Astrocyte (in vitro differentiated cells and primary cell): Measurements from ENCODE around the gene NSD2. TPM values are rescaled to one million over a fixed set of nuclear protein-coding genes. Genes with fewer than 3 reads are reported as not detected.
A peak's percentile ranks its signal among the peaks of the same experiment; 100 is the strongest.

ENCODE experiments used
- DNase-seq: peaks from one replicate; pipeline ENCODE4 v3.0.0-alpha.2; 2010; ENCODE audit warnings: low read depth
- FAIRE-seq: peaks from 2 replicates; lab custom pipeline; 2011; peaks lifted over from hg19 to GRCh38; lab: Jason Lieb, UNC
- H2AFZ ChIP-seq: 2 replicates; pipeline ENCODE4 v1.6.0; 2012; ENCODE audit warnings: low read depth, low read length, inconsistent platforms
- H3K27ac ChIP-seq: 2 replicates; pipeline ENCODE4 v1.5.1; 2011; ENCODE audit warnings: low read depth, low read length, inconsistent platforms
- H3K27me3 ChIP-seq: 2 replicates; pipeline ENCODE4 v1.6.0; 2011; ENCODE audit warnings: low read length, inconsistent platforms; ENCODE audit not compliant: insufficient read depth
- H3K36me3 ChIP-seq: 2 replicates; pipeline ENCODE4 v1.5.1; 2011; ENCODE audit warnings: low read length, inconsistent platforms; ENCODE audit not compliant: insufficient read depth
- H3K4me1 ChIP-seq: 2 replicates; pipeline ENCODE4 v1.5.1; 2011; ENCODE audit warnings: low read length, inconsistent platforms; ENCODE audit not compliant: insufficient read depth
- H3K4me2 ChIP-seq: 2 replicates; pipeline ENCODE4 v1.6.0; 2012; ENCODE audit warnings: low read length, inconsistent platforms
- H3K4me3 ChIP-seq: 2 replicates; pipeline ENCODE4 v1.5.1; 2011; ENCODE audit warnings: low read depth, mild to moderate bottlenecking, low read length, inconsistent platforms; ENCODE audit not compliant: insufficient read depth
- H3K79me2 ChIP-seq: 2 replicates; pipeline ENCODE4 v1.6.0; 2012; ENCODE audit warnings: mild to moderate bottlenecking, low read length, inconsistent platforms; ENCODE audit not compliant: insufficient read depth
- H3K9ac ChIP-seq: 2 replicates; pipeline ENCODE4 v1.6.0; 2012; ENCODE audit warnings: mild to moderate bottlenecking, low read length, inconsistent platforms
- H3K9me3 ChIP-seq: 2 replicates; pipeline ENCODE4 v1.5.1; 2012; ENCODE audit warnings: low read depth, mild to moderate bottlenecking, low read length, inconsistent platforms; ENCODE audit not compliant: insufficient read depth
- H4K20me1 ChIP-seq: 2 replicates; pipeline ENCODE4 v1.6.0; 2012; ENCODE audit warnings: low read length, inconsistent platforms; ENCODE audit not compliant: insufficient read depth
- H3K27ac Mint-ChIP-seq: one replicate; pipeline ENCODE4 v1.8.0; 2021; ENCODE audit warnings: mild to moderate bottlenecking, mixed read lengths; ENCODE audit not compliant: unreplicated experiment
- H3K27me3 Mint-ChIP-seq: one replicate; pipeline ENCODE4 v1.8.0; 2021; ENCODE audit warnings: low read depth, mixed read lengths; ENCODE audit not compliant: unreplicated experiment
- H3K36me3 Mint-ChIP-seq: one replicate; pipeline ENCODE4 v1.8.0; 2021; ENCODE audit warnings: low read depth, mixed read lengths; ENCODE audit not compliant: unreplicated experiment
- H3K4me1 Mint-ChIP-seq: one replicate; pipeline ENCODE4 v1.8.0; 2021; ENCODE audit warnings: low read depth, mixed read lengths; ENCODE audit not compliant: unreplicated experiment
- H3K4me3 Mint-ChIP-seq: one replicate; pipeline ENCODE4 v1.8.0; 2021; ENCODE audit warnings: mild to moderate bottlenecking, moderate library complexity, mixed read lengths; ENCODE audit not compliant: unreplicated experiment
- H3K9me3 Mint-ChIP-seq: one replicate; pipeline ENCODE4 v1.8.0; 2021; ENCODE audit warnings: mild to moderate bottlenecking, mixed read lengths; ENCODE audit not compliant: unreplicated experiment
- EZH2 ChIP-seq: IDR thresholded peaks from 2 replicates; pipeline ENCODE4 v1.6.1; 2012; ENCODE audit warnings: mild to moderate bottlenecking, low read length, inconsistent platforms; ENCODE audit not compliant: insufficient read depth
- total RNA-seq: library from RNA; stranded (reverse); gene quantifications from 2 replicates; pipeline ENCODE4 v1.2.1, GENCODE V29; 2021
- TF ChIP-seq, protein P1 (sequence below): IDR thresholded peaks from 2 replicates; pipeline ENCODE4 v1.5.1; 2011; ENCODE audit warnings: low read depth, mild to moderate bottlenecking, inconsistent platforms, low read length, moderate library complexity; ENCODE audit not compliant: insufficient read depth

Gene NSD2
- total RNA-seq, 1 donor from 2014 or later: 31.3 TPM

DNA sequence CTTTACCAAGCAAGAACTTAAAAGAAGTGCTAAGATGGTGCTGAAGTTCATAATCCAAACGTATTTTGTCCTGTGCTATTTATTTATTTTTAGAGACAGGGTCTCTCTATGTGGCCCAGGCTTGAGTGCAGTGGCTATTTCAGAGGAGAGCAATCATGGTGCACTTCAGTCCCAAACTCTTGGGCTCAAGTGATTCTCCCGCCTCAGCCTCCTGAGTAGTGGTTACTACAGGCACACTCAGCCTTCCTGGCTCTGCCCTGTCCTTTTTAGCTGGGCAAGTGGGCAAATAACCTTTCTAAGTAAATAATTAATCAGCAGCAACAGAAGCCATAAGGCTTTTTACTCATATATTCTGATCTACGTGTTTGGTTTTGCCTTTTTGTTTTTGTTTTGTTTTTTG lies 2.6 kb downstream of the NSD2 start:
- H3K79me2 ChIP-seq: peaks cover 73% of the 10 kb centered on the region

DNA sequence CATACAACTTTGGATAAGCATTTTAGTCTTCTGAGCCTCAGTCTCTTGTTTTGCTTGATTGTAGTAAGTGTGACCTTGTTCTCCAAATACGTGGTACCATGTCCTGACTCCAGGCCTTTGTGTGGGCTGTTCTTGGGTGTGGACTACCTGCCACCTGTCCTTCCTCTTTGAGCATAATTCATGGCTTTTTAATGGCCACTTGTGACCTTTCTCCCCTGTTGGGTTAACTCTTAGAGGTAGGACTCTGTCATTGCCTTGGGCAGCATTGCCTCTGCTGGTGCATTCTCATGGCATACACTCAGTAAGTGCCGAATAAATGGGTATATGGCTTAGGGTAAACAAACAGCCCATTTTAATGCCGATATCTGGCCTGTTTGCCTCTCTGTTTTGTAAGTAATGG lies 3.0 kb downstream of the NSD2 start:
- peaks cover 33% of the 10 kb centered on the region for H4K20me1 ChIP-seq
- no peak overlapping the region for H2AFZ ChIP-seq
- no peaks in the 10 kb centered on the region for H3K36me3 ChIP-seq
- H3K4me2 ChIP-seq: peak overlapping the region; percentile 88
- H3K4me3 ChIP-seq: no peak overlapping the region
- H3K9ac ChIP-seq: no peak overlapping the region
- no peak for DNase-seq
- TF ChIP-seq EZH2: no peak
- TF ChIP-seq, protein P1, sequence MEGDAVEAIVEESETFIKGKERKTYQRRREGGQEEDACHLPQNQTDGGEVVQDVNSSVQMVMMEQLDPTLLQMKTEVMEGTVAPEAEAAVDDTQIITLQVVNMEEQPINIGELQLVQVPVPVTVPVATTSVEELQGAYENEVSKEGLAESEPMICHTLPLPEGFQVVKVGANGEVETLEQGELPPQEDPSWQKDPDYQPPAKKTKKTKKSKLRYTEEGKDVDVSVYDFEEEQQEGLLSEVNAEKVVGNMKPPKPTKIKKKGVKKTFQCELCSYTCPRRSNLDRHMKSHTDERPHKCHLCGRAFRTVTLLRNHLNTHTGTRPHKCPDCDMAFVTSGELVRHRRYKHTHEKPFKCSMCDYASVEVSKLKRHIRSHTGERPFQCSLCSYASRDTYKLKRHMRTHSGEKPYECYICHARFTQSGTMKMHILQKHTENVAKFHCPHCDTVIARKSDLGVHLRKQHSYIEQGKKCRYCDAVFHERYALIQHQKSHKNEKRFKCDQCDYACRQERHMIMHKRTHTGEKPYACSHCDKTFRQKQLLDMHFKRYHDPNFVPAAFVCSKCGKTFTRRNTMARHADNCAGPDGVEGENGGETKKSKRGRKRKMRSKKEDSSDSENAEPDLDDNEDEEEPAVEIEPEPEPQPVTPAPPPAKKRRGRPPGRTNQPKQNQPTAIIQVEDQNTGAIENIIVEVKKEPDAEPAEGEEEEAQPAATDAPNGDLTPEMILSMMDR: no peak
- Mint-ChIP-seq H3K4me1 (peaks cover 13% of the 10 kb centered on the region), H3K4me3 (no peak overlapping the region), H3K36me3 (no peaks in the 10 kb centered on the region), H3K27ac (no peak overlapping the region), H3K9me3 (no peaks in the 10 kb centered on the region), H3K27me3 (no peaks in the 10 kb centered on the region)
- FAIRE-seq: no peak
- no peaks in the 10 kb centered on the region for H3K9me3 ChIP-seq
- peaks cover 75% of the 10 kb centered on the region for H3K79me2 ChIP-seq
- H3K27me3 ChIP-seq: no peaks in the 10 kb centered on the region
- peaks cover 25% of the 10 kb centered on the region for H3K4me1 ChIP-seq
- H3K27ac ChIP-seq: no peak overlapping the region

More for the DNA sequence above, 2.6 kb downstream of the NSD2 start:
- peaks cover 32% of the 10 kb centered on the region for H4K20me1 ChIP-seq
- H3K27me3 ChIP-seq: no peaks in the 10 kb centered on the region
- no peak for TF ChIP-seq EZH2
- TF ChIP-seq, protein P1: no peak
- Mint-ChIP-seq H3K4me3 (no peak overlapping the region), H3K9me3 (no peaks in the 10 kb centered on the region), H3K27me3 (no peaks in the 10 kb centered on the region), H3K4me1 (peaks cover 13% of the 10 kb centered on the region), H3K27ac (no peak overlapping the region), H3K36me3 (no peaks in the 10 kb centered on the region)
- no peaks in the 10 kb centered on the region for H3K9me3 ChIP-seq
- DNase-seq (no peak), FAIRE-seq (no peak)
- H3K36me3 ChIP-seq: no peaks in the 10 kb centered on the region
- peak overlapping the region; percentile 73 for H3K27ac ChIP-seq
- H2AFZ ChIP-seq: no peak overlapping the region
- H3K4me1 ChIP-seq: peaks cover 25% of the 10 kb centered on the region
- peak overlapping the region; percentile 84 for H3K9ac ChIP-seq
- H3K4me3 ChIP-seq: no peak overlapping the region
- H3K4me2 ChIP-seq: peak overlapping the region; percentile 88

DNA sequence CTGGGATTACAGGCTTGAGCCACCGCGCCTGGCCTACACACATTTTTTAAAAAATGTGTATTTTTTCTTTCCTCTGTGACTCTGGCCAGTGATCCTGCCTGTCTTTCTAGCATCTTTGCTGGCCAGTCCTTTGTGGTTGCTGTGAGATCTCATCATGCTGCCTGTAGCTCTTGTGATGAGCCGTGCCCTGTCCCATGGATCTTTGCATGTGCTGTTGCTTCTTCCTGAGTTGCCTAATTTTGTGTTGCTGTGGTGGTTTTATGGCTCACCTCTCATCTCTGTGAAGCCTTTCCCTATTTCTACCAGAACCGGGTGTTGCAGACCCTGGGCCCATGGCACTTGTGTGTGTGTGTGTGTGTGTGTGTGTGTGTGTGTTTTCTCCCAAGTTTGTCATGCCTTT lies 8.3 kb downstream of the NSD2 start:
- Mint-ChIP-seq H3K4me3 (no peak overlapping the region), H3K27me3 (no peaks in the 10 kb centered on the region), H3K27ac (no peak overlapping the region), H3K9me3 (no peaks in the 10 kb centered on the region), H3K4me1 (peaks cover 15% of the 10 kb centered on the region), H3K36me3 (no peaks in the 10 kb centered on the region)
- no peak for TF ChIP-seq EZH2
- TF ChIP-seq, protein P1: no peak
- Histone ChIP-seq H3K9ac (no peak overlapping the region), H3K27me3 (no peaks in the 10 kb centered on the region), H3K4me2 (no peak overlapping the region), H2AFZ (no peak overlapping the region), H3K79me2 (peaks cover 98% of the 10 kb centered on the region), H3K27ac (no peak overlapping the region), H4K20me1 (peaks cover 64% of the 10 kb centered on the region), H3K4me1 (peaks cover 5% of the 10 kb centered on the region), H3K4me3 (no peak overlapping the region), H3K9me3 (no peaks in the 10 kb centered on the region), H3K36me3 (no peaks in the 10 kb centered on the region)
- DNase-seq (no peak), FAIRE-seq (no peak)
